NCI-H1436 (cell line): Measurements from ENCODE around the gene NTN4.
"Not testable (repeated sequence)": the region's sequence is repeated elsewhere in the genome, so short reads cannot be mapped to it uniquely, and the experiment has no call there.

ENCODE experiments used
- DNase-seq: peaks from one replicate; lab custom pipeline; 2025; lab: John Stamatoyannopoulos, UW

NTN4 gene

DNA sequence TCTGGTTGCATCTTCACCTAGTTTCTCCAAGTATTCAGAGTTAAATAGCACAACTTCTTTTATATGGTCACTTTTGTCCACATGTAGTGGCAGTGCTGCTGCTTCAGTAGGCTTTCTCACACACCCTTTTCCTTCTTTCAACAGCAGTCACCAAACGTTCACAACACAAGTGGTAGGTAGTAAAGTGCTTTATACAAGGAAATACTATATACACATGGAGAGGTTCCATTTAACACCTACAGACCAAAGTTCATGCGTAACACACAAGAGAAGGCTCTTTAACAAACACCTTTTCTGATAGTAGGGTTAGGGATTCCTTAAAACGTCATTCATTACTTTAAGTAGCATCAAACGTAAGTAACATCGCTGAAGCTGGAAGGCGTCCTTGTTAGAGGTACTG lies 132.2 kb downstream of the NTN4 start:
- no peak for DNase-seq

DNA sequence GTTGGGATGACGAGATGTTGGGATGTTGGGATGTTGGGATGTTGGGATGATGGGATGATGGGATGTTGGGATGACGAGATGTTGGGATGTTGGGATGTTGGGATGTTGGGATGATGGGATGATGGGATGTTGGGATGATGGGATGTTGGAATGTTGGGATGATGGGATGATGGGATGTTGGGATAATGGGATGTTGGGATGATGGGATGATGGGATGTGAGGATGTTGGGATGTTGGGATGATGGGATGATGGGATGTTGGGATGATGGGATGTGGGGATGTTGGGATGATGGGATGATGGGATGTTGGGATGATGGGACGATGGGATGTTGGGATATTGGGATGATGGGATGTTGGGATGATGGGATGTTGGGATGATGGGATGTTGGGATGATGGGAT lies 135.9 kb downstream of the NTN4 start:
- DNase-seq, result not testable (repeated sequence)

DNA sequence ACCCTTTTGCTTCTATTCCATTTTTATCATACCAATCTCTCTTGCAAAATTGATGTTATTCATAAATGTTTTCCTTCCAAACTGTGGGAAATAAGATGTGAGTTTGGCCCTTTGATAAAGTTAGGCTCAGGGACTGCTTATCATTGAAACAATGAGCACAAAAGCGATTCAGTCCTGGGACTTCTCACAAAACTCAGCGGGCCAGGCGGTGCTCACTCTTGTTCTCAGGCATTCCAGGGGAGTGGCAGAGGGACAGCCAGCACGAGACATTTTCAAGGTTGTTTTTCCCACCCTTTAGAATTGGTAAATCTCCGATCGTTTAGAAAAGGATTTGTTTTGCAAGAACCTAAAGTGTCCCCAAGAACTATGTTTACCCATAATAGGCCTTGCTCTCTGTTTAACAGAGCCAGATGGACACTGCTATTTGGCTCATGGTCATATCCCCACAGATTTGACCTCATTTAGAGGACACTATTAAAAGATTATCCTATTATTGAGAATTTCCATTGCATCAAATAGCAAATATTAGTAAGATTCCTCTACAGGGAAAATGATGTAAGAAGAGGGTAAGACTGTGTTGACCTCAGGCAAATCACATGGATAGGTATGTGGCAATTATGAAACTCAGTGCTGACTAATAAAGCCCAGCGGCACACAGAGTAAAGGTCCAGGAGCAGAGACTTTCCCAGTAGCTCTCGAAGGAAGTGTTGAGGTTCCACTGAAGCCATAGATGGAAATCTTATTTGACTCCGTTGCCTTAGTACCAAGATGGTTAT lies 136.6 kb downstream of the NTN4 start:
- DNase-seq, result no peak

DNA sequence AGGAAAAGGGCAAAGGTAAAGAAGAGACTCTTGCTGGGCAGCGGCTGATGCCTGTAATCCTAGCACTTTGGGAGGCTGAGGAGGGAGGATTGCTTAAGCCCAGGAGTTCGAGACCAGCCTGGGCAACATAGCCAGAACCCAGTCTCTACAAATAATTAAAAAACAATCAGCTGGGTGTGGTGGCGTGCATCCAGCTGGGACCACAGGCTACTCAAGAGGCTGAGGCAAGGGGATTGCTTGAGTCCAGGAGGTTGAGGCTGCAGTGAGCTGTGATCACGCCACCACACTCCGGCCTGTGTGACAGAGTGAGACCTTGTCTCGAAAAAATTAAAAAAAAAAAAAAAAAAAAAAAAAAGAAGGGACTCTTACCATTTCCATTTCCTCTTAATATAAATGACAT lies 138.9 kb downstream of the NTN4 start:
- DNase-seq, result no peak

DNA sequence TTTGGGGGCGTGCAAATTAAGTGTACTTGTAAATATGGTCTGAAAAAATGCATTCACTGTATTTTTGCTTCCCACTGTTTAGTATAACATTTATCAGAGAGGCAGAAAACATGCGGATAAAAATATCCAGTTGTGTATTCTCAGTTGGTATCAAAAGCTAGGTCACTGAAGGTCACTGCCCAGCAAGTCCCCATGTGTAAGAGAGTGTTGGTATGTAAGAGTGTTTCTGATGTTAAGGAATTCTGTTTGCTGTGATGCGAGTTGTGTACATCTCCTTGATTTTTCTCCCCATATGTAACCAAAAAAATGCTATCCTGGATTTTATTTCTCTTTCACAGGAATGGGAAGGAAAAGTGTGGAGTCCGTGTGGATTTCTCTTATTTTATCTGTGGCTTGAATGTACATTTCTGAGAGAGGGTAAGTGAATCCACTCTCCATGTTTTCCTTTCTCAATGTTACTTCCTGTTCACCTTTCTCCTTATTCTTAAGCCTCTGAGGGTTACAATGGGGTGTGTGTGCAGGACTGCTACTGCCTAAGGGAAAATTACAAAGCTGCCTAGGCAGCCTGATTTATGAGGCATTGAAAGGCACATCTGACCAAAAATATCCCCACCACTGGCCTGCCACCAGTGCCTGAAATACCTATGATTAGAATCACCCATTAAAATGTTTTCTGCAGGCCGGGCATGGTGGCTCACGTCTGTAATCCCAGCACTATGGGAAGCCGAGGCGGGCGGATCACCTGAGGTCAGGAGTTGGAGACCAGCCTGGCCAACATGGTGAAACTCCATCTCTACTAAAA lies 141.4 kb downstream of the NTN4 start:
- no peak for DNase-seq

DNA sequence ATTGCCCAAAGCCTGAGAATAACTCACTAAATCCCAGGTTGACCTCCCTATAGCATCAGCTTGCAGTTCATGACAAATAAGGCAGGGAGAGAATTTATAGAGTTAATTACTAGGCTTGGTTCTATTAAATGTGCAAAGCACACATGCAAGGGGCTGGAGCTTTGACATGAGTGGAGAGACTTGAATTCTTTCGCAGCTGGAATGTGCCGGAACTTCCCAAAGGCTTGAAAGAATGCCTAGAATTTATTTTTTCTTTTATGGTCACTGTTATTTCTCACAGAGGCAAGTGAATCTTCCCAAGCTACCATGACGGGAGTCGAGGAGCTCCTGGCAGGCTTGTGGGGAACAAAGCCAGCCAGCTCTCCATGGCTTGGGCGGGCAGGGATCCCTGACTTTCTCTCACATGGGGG lies 143.8 kb downstream of the NTN4 start:
- DNase-seq, result no peak

DNA sequence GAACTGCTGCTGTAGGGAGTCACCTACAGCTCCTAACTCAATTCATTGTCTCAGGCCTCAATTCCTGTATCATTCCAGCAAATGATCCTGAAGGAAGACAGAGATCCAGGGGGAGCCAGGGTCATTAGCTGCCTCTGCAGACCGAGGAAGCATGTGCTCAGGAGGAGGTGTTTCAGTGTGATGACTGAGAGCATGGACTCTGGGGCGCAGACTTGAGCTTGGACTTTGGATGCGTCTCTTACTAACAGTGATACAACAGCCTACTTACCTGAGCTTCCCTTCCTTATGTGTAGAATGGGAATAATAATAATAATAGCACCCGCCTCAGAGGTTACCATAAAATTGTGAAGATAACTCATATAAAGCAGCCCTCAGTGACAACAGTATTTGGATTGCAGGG lies 147.3 kb downstream of the NTN4 start:
- no peak for DNase-seq

DNA sequence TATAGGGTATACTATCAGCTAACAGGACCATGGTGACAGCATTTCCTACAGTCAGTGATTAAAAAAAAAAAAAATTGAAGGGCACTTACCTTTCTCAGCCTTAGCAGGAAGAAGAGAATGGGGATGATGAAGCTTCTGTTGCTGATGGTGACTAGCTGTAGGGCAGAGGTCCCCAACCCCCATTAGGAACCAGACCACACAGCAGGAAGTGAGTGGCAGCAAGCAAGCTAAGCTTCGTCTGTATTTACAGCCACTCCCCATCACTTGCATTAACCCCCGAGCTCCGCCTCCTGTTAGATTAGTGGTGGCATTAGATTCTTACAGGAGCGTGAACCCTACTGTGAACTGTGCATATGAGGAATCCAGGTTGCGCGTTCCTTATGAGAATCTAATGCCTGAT lies 148.0 kb downstream of the NTN4 start:
- DNase-seq, result peak; percentile 9

DNA sequence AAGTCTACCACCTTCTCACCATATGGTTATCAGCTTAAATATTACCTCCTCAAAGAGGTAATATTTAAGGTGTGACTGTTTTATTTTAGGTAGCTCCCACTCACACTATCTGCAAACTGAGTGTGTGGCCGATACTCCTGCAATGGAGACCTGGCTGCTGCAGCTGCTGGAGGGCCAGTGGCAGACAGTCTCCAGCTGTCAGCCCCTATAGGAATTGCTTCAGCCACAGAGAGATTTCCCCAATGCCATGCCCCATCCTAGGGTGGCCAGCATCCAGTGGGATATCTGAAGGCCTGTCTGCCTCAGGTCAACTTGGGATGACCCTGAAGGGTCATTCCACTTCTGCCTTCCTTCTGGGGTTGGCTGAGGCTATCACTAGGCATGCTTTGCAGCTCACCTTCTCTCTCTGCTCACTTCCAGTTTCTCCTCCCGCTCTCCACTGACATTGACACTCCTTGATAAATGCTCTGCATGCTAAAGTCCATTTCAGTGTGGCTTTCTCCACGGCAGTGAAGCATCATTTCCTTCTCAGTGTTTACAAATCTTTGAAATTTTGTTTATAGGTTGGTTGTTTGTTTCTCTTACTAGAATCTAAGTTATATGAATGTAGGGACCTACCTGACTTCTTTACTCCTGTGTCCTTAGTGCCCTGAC lies 149.1 kb downstream of the NTN4 start:
- DNase-seq, result no peak

DNA sequence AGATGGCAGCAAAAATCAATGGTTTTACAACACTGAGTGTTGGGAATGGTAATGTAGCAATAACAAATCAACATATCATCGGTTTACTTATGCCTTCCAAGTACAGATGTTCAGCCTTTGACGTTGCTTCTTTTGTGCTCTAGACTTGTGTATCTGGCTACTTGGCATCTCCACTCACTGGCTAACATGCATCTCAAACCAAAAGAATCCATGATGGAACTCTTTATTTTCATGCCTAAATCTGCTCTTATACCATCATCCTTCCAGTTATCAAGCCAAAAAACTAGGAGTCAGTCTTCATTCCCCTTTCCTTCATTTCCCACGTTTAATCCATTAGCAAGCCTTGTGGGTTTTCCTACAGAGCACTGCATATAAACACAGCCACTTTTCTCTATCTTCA lies 150.0 kb downstream of the NTN4 start:
- no peak for DNase-seq

DNA sequence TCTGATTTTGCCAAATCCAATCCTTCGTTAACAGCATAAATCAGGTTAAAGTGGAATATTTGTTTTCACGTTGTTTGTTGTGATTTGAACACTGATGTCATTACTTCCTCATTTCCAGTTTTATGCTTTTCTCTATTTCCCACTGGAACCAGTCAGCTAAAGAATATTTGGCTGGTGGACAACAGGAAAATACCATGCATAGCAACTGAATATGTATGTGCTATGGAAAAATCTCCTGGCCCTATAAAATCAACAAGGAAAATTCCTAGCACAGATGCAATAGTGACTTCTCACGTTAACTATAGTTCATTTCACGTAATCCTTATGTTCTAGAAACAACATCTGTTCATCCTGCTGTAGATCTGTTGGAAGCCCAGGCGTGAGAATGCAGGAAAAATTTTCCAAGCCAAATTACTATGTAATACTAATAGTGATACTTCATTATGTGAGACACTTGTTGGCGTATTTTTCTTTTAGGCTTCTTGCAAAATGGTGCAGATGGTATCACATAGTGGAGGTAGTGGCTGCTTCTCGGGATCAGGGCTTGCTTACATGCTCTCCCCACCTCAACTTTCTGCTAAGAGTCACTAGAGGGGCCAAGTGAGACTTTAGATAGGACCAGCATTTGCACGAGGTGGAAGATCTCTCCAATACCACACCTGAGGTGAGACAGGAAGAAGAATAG lies 153.0 kb downstream of the NTN4 start:
- DNase-seq, result no peak

DNA sequence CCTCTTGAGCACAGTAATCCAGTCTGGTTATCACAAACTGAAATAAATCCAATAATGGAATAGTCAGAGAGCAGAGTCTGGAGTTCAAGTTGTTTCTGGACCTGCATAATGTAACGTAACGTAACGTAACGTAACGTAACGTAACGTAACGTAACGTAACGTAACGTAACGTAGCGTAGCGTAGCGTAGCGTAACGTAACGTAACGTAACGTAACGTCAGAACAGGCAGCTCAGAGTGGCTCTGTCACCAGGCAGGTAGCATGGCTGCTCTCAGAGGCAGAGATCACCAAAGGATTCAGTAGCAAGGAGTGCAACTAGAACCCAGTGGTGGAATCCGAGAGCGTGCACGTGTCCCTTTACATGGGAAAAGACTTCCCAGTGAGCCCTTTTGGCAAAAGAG lies 153.6 kb downstream of the NTN4 start:
- DNase-seq, result no peak

DNA sequence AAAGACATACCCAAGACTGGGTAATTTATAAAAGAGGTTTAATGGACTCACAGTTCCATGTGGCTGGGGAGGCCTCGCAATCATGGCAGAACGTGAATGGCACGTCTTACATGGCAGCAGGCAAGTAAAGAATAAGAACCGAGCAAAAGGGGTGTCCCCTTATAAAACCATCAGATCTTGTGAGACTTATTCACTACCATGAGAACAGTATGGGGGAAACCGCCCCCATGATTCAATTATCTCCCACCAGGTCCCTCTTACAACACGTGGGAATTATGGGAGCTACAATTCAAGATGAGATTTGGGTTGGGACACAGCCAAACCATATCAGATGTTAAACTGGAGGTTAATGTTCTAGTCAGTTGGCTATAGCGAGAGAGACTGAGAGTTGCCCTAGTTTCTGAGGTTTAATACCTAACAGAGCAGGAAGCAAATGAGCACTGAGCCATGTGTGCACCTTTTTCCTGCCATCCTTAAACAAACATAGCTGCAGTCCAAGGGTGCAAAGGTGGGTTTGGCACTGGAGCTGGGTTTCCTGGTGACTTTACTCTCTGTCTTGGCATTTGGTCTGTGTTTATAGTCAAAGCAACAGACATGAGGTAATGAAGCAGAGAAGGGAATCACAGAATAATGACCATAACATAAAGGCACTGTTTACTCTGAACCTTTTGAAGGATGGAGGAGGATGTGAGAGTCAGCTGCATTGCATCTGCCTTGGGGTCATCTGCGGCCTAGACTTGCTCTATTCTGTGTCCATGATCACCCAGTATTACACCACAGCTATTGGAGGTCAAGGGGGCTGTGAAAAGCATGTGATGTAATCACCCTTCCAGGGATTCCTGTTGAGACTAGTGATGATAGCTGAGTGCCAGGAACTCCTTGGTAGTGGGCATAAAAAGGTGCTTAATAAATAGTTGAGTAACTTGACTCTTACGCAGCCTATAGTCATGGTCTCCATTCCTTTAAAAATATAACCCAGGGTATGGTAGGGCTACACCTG lies 155.6 kb downstream of the NTN4 start:
- DNase-seq, result no peak

DNA sequence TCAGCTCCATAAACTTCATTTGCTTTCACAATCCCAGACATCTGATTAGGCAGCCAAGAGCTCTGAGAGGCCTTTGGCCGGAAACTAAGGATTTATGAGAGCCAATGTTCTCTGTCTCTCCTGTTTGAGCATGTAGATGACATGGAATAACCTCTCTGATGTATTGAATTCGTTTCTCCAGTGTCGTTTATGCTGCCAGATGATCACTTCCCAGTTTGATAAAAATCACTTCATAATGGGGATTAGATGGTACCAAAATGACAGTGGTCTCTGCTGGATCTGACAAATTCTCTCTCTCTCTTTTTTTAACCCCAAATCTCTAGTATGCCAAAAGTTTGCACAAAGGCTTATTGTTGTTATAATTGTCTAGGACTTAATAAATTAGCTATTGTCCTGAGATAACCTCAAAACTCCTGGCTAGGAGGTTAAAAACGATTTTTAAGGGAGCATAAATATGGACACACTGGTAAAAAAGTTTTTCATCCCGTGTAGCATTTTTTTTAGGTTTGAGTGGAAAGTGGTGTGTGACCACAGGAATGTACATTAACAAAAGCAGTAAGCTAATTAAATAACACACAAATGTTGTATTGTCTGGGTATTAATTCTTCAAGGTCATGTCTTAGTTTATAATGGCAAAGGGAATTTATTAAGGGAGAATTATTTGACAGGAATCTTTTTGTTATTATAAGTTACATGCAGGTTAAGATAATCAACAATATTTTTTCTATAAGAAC lies 156.7 kb downstream of the NTN4 start:
- no peak for DNase-seq

DNA sequence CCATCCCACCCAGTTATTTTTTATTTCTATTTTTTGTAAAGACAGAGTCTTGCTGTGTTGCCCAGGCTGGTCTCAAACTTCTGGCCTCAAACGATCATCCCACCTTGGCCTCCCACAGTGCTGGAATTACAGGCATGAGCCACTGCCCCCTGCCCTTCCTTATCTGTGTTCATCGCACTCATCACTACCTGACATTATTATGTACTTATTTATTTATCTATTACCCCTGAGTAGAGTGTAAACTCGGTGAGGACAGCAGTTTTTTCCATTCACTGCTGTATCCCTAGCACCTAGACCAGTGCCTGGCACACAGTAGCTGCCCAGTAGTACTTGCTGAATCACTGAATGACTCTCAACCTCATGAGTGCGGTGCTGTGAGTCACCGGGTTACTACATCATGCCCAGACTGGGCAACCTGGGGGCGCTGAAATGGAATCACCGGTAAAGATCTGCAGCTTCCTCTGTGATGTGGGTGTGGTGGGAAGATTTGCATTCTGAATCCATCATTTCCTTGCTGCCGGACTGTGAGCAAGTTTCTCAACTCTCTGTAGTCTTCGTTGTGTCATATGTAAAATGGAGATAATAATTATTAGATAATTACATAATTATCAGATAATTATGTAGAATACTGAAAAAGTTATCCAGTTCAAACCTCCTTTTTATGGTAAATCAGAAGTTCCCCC lies 157.4 kb downstream of the NTN4 start:
- no peak for DNase-seq

DNA sequence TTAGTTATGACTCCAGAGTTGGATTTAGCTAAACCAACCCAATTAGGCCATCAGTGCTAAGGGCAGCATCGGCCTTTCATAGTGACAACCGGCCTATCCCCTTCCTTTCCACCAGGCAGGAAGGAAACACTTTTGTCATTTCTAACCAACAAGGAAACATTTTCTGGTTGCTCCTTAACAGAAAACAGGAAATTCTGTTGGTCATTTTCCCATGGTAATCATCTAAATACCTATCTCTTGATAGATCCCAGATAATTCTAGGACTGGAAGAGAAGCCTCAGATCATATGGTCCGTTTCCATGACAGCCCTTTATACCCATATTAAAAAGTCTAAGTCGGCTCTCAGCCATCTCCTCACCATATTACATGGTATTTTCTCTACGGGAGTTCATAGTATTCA lies 160.1 kb downstream of the NTN4 start:
- no peak for DNase-seq

DNA sequence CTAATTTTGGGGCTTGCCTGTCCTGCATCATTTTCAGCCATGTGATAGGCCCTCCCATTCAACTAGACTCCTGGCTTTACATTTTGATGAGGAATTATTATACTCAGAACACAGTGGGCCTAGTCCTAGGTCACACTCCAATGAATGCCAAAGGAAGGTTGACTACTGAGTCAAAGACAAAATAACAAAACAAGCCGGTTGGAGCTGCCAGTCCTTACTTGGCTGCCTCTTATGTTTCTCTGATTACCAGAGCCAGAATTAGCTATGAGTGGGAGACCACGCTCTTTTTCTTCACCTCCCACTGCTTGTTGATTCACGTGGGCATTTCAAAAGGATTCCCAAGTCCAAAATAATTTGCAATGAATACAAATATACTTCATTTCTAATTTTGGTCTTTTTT lies 161.2 kb downstream of the NTN4 start:
- no peak for DNase-seq

DNA sequence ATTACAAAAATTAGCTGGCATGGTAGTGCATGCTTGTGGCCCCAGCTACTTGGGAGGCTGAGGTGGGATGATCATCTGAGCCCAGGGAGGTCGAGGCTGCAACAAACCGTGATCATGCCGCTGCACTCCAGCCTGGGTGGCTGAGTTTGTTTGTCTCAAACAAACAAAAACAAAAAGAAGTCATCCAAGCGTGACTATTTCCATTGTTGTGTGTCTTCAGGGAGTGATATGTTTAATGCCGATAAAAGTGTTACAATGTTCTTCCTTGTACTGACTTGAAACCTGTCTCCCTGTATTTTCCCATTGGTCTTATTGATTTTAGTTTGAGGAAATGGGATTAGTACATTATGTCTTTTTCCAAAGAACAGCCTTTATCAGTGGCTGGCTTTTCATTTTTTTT lies 163.7 kb downstream of the NTN4 start:
- no peak for DNase-seq

DNA sequence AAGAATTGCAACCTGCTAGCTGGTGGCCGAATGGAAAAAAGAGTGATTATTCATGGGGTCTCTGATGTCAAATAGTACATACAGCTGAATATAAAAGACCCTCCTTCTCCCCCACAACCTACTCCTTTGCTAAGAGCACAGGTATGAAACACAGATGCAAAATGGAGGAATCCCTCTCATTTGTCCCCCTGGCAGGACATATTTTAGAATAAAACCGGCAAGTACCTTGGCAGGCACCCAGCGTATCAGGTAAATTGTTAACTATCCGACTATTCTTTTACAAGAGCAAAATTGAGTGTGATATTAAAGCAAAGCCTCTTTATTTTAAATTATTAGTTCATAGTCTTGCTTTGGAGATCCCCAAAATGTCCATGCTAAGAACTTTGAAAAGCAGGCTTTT lies 165.6 kb downstream of the NTN4 start:
- no peak for DNase-seq

DNA sequence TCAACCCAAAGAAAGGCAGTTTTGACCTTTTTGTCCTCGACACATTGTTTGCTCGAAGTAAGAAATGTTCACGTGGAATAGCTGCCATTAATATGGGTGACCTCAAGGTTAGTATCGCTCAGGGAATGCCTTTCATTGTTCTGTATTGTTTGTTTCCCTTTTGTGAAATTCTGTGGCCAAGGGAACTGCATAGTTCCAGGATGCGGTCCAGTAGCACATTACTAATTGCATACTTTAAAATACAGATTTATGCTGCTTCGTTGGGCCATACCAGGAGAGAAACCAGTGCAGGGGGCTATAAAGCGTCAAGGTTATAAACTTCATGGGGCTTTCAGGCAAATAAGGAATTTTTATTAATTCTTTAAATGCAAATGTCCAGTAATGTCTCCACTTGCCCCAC lies 166.0 kb downstream of the NTN4 start:
- no peak for DNase-seq
